Tibial nerve (tissue), 4 donors: ENCODE results near the gene VPS72.

Experiments used
- CTCF ChIP-seq, 5 experiments: fragments of 200-600 bp in 3 of 5; fragments of 450-650 bp in 2 of 5; sonication (generic) in 3 of 5; IDR thresholded peaks; one replicate each; pipeline ENCODE4 v1.5.1; 2016 to 2019; ENCODE audit warnings: antibody characterized with exemption in 5 of 5, mild to moderate bottlenecking in 3 of 5, moderate library complexity in 2 of 5
- EP300 ChIP-seq, 2 donors: sonication (generic); formaldehyde crosslinking; IDR thresholded peaks; one replicate each; pipeline ENCODE4 v1.6.1; 2017; ENCODE audit warnings: antibody characterized with exemption in 2 of 2, mild to moderate bottlenecking in 1 of 2
- POLR2A ChIP-seq, 2 donors: fragments of 450-650 bp; IDR thresholded peaks; one replicate each; pipeline ENCODE4 v1.6.1; 2017; ENCODE audit warnings: antibody characterized with exemption in 2 of 2, mild to moderate bottlenecking in 2 of 2, moderate library complexity in 2 of 2

GRCh38 chr1:151144474-151145303, 45.3 kb downstream of the VPS72 start:
- no peak for TF ChIP-seq CTCF (IDR thresholded peaks at IDR 0.05)
- no peak for TF ChIP-seq POLR2A (IDR thresholded peaks at IDR 0.05)
- no peak for TF ChIP-seq EP300 (IDR thresholded peaks at IDR 0.05)
